HUES6 (cell line): ENCODE data around the gene OR4K5.

Experiments used
- H3K27ac ChIP-seq: 2 replicates; pipeline ENCODE4 v1.7.0; 2013; ENCODE audit warnings: low read depth, mild to moderate bottlenecking, low read length, inconsistent platforms
- H3K27me3 ChIP-seq: 2 replicates; pipeline ENCODE4 v1.6.1; 2013; ENCODE audit warnings: low read length; ENCODE audit not compliant: control insufficient read depth, insufficient read depth
- H3K36me3 ChIP-seq: 2 replicates; pipeline ENCODE4 v1.6.1; 2013; ENCODE audit warnings: low read length; ENCODE audit not compliant: control insufficient read depth, insufficient read depth
- H3K4me1 ChIP-seq: 2 replicates; pipeline ENCODE4 v1.6.1; 2013; ENCODE audit warnings: low read length; ENCODE audit not compliant: control insufficient read depth, insufficient read depth
- H3K4me3 ChIP-seq: 2 replicates; pipeline ENCODE4 v1.5.1; 2013; ENCODE audit warnings: low read depth, low read length
- H3K9ac ChIP-seq: one replicate; pipeline ENCODE4 v1.6.1; 2013; ENCODE audit warnings: mild to moderate bottlenecking, low read length
- H3K9me3 ChIP-seq: 2 replicates; pipeline ENCODE4 v1.6.1; 2013; ENCODE audit warnings: low read depth, low read length; ENCODE audit not compliant: control insufficient read depth, insufficient read depth

Gene OR4K5, protein sequence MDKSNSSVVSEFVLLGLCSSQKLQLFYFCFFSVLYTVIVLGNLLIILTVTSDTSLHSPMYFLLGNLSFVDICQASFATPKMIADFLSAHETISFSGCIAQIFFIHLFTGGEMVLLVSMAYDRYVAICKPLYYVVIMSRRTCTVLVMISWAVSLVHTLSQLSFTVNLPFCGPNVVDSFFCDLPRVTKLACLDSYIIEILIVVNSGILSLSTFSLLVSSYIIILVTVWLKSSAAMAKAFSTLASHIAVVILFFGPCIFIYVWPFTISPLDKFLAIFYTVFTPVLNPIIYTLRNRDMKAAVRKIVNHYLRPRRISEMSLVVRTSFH

GRCh38 chr14:19920021-19920657, at the start of gene OR4K5:
TSS of gene OR4K5 (plus strand) at chr14:19920607. CDS start at chr14:19920607, 0 bp downstream.
- peaks cover 34% of the 10 kb centered on the region; the same call in 1 of the 2 replicates for H3K9me3 ChIP-seq
- H3K4me1 ChIP-seq = no peaks in the 10 kb centered on the region
- H3K27ac ChIP-seq = no peak within 1 kb of the TSS
- no peak within 1 kb of the TSS for H3K9ac ChIP-seq
- no peak within 1 kb of the TSS for H3K4me3 ChIP-seq
- no peaks in the 10 kb centered on the region for H3K36me3 ChIP-seq
- no peaks in the 10 kb centered on the region for H3K27me3 ChIP-seq

- no peaks in the 10 kb centered on the region for H3K36me3 ChIP-seq
Measured at GRCh38 chr14:19873178-19873577, 47.2 kb upstream of the OR4K5 start.

DNA sequence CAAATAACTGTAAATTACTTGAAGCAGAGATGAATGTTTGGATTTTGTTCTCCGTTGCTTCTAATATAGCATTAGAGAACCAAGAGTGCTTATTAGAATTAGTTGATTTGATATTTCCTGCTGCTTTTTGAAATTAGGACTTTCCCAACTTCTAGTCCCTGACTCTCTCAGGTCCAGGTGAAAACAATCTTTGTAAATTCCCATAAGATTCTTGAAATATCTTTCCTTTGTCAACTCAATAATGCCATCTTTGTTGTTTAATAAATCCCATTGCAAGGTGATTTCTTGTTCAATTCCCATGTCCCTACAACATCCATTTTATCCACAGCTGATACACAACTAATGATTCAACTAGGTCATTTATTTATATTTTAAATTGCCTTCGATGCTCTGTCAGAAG, 45.6 kb upstream of the OR4K5 start, which contains the start of gene OR4K2:
Gene OR4K2 (plus strand): TSS at position 301 of the 400 bp plus-strand sequence. CDS start 1,126 bp downstream, outside the sequence.
- H3K4me3 ChIP-seq = no peak within 1 kb of the TSS
- peaks cover 14% of the 10 kb centered on the region; the same call in 1 of the 2 replicates for H3K9me3 ChIP-seq
- H3K36me3 ChIP-seq = no peaks in the 10 kb centered on the region
- H3K9ac ChIP-seq = no peak within 1 kb of the TSS
- H3K27me3 ChIP-seq = no peaks in the 10 kb centered on the region; the same call in 1 of the 2 replicates
- no peaks in the 10 kb centered on the region for H3K4me1 ChIP-seq
- H3K27ac ChIP-seq = no peak within 1 kb of the TSS

More at GRCh38 chr14:19873178-19873577, 47.2 kb upstream of the OR4K5 start:
- Histone ChIP-seq H3K4me1 (no peaks in the 10 kb centered on the region), H3K9me3 (peaks cover 23% of the 10 kb centered on the region; the same call in 1 of the 2 replicates), H3K9ac (no peak overlapping the region), H3K27ac (no peak overlapping the region), H3K27me3 (no peaks in the 10 kb centered on the region; the same call in 1 of the 2 replicates), H3K4me3 (peak overlapping the region; percentile 46; the same call in 1 of the 2 replicates)

DNA sequence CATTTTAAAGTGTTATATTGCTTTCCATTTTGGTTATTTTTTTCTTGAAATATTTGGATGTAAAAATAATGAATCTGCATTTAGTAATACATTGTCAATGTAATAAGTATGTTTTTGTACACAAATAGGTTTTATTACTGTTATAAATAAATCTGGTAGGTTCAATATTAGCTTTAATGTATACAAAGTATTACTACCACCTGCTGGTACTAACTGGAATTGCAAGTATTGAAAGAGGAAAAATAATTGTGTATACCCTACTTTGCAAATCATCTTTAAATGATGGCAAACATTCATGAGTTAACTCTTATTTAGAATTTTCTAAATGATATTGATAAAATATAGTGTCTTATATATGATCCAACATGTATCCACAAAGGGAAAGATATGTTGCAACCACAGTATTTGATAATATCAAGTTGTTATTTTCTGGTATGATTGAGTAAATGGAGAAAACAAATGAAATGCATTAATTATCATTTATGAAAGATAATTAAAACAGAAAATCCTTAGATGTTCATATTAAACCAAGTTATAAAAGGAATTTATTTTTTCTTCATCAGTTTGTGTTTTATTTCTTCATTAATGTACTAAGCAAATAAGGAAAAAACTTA, 42.3 kb upstream of the OR4K5 start:
- Histone ChIP-seq H3K4me3 (no peak overlapping the region), H3K36me3 (no peaks in the 10 kb centered on the region), H3K9ac (no peak overlapping the region), H3K4me1 (no peaks in the 10 kb centered on the region), H3K27ac (no peak overlapping the region), H3K27me3 (no peaks in the 10 kb centered on the region; the same call in 1 of the 2 replicates), H3K9me3 (peaks cover 17% of the 10 kb centered on the region; the same call in 1 of the 2 replicates)

GRCh38 chr14:19895282-19895681, 25.1 kb upstream of the OR4K5 start:
- no peak overlapping the region for H3K4me3 ChIP-seq
- no peak overlapping the region for H3K9ac ChIP-seq
- H3K27ac ChIP-seq = no peak overlapping the region
- H3K4me1 ChIP-seq = no peaks in the 10 kb centered on the region; the same call in 1 of the 2 replicates
- no peaks in the 10 kb centered on the region for H3K36me3 ChIP-seq
- no peaks in the 10 kb centered on the region for H3K27me3 ChIP-seq
- H3K9me3 ChIP-seq = peaks cover 55% of the 10 kb centered on the region; the same call in 1 of the 2 replicates

DNA sequence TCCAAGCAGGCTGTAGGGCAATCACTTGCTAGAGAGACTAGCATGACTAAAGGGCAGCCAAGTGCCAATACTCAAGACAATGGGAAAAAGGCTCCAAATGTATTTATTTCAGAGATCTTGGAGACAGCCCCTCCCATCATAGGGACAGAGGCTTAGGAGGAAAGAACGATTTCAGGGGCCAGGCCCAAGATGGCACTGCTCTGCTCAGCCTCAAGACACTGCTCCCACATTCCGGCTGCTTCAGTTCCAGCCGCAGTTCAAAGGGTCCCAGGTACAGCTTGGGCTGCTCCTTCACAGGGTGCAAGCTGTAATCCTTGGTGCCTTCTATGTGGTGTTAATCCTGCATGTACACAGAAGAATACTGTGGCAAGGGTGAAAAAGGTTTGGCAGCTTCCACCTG, 19.4 kb upstream of the OR4K5 start:
- Histone ChIP-seq H3K27ac (no peak overlapping the region), H3K4me3 (no peak overlapping the region), H3K4me1 (no peaks in the 10 kb centered on the region), H3K36me3 (no peaks in the 10 kb centered on the region), H3K27me3 (no peaks in the 10 kb centered on the region), H3K9me3 (peaks cover 51% of the 10 kb centered on the region), H3K9ac (no peak overlapping the region)

GRCh38 chr14:19902409-19902808, 18.0 kb upstream of the OR4K5 start:
- Histone ChIP-seq H3K36me3 (no peaks in the 10 kb centered on the region), H3K27ac (no peak overlapping the region), H3K27me3 (no peaks in the 10 kb centered on the region), H3K4me1 (no peaks in the 10 kb centered on the region), H3K9me3 (peaks cover 50% of the 10 kb centered on the region), H3K4me3 (no peak overlapping the region), H3K9ac (no peak overlapping the region)

- no peaks in the 10 kb centered on the region for H3K27me3 ChIP-seq
- H3K9ac ChIP-seq = no peak overlapping the region
- no peak overlapping the region for H3K27ac ChIP-seq
- peaks cover 38% of the 10 kb centered on the region; the same call in 1 of the 2 replicates for H3K9me3 ChIP-seq
- no peaks in the 10 kb centered on the region for H3K36me3 ChIP-seq
- no peak overlapping the region for H3K4me3 ChIP-seq
- no peaks in the 10 kb centered on the region for H3K4me1 ChIP-seq
Measured at GRCh38 chr14:19906665-19907064, 13.7 kb upstream of the OR4K5 start.

DNA sequence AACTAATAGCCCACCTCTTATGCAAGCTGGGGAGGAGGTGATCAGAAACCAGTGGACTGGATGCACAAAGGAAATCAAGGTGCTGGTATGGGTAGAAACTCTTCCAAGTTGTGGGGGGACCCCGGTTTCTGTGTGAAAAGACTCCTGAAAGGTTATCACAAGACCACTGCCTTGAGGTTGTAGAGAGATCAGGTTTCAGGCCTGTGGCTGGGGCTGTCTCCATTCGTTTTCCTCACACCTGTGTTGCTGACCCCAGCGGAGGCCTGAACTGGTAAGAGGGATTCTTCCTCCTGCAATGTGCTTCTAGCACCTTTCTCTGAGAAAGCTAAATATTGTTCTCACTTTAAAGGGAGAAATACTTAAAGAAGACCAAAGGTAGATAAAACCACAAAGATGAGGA, 9.3 kb upstream of the OR4K5 start:
- Histone ChIP-seq H3K9ac (no peak overlapping the region), H3K36me3 (no peaks in the 10 kb centered on the region), H3K9me3 (peaks cover 23% of the 10 kb centered on the region; the same call in 1 of the 2 replicates), H3K27me3 (no peaks in the 10 kb centered on the region), H3K27ac (no peak overlapping the region), H3K4me3 (no peak overlapping the region), H3K4me1 (no peaks in the 10 kb centered on the region)

DNA sequence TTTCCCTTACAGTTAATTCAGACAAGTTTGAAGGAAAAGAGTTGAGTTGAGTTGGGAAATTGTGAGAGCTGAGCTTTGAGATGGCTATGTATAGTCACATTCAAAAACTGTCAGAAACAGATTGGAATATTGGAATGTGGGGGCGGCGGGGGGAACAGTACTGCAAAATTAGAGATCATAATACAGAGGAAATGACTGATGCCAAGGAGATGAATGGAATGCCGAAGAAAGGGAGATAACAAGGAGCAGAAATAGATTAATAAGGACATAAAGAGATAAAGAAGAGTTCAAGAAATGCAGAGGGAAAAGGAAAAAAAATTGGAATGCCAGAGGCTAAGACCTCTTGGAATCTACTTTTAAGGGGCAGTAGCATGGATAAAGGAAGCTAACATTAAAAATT, 3.2 kb upstream of the OR4K5 start:
- H3K27me3 ChIP-seq = no peaks in the 10 kb centered on the region
- H3K36me3 ChIP-seq = no peaks in the 10 kb centered on the region
- no peak overlapping the region for H3K4me3 ChIP-seq
- H3K27ac ChIP-seq = no peak overlapping the region
- H3K4me1 ChIP-seq = no peaks in the 10 kb centered on the region
- peaks cover 31% of the 10 kb centered on the region; the same call in 1 of the 2 replicates for H3K9me3 ChIP-seq
- H3K9ac ChIP-seq = no peak overlapping the region
